Esophagus muscularis mucosa (tissue), 4 donors: Measurements from ENCODE around the gene MXI1.

Experiments
- EP300 ChIP-seq: sonication (generic); formaldehyde crosslinking; IDR thresholded peaks from one replicate; pipeline ENCODE4 v1.6.1; 2017; ENCODE audit warnings: antibody characterized with exemption
- POLR2A ChIP-seq: fragments of 450-650 bp; IDR thresholded peaks from one replicate; pipeline ENCODE4 v1.6.1; 2017; ENCODE audit warnings: antibody characterized with exemption, moderate library complexity, mild to moderate bottlenecking, low read depth
- POLR2AphosphoS5 ChIP-seq, 2 donors: sonication (generic); formaldehyde crosslinking; IDR thresholded peaks; one replicate each; pipeline ENCODE4 v1.6.1; 2017; ENCODE audit warnings: antibody characterized with exemption in 2 of 2
- TF ChIP-seq, protein P1 (sequence below), 3 experiments: fragments of 200-600 bp in 2 of 3; fragments of 450-650 bp in 1 of 3; sonication (generic) in 2 of 3; IDR thresholded peaks; one replicate each; pipeline ENCODE4 v1.5.1; 2017 to 2019; ENCODE audit warnings: antibody characterized with exemption in 3 of 3, mild to moderate bottlenecking in 2 of 3, moderate library complexity in 1 of 3

DNA sequence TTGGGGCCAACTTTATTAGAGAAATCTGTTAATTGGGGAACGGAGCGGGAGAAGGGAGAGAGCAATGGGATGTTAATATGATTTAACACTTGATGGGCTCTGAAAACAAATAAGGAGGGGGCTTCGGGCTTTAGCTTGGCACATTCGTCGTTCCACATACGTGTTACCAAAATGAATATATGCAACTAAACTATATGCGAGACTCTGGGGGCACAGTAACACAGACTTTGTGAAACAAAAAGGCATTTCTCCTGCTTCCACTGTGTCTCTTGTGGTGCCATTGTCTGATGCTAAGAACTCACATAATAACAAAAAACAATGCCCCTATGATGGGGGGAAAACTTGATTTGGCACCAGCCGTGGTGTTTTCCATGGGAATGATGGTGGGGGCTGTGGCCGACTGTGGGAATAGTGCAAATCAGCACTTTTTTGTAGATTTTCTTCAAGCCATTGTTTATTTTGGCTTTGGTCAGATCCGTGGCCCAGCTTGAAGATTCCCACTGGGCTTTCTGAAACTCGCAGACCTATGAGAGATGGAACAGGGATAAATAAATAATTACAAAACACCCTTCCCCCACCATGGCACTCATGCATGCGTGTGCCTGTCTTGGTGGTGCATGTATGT lies 2.2 kb upstream of the MXI1 start:
- TF ChIP-seq POLR2A, result no peak
- TF ChIP-seq, protein P1, sequence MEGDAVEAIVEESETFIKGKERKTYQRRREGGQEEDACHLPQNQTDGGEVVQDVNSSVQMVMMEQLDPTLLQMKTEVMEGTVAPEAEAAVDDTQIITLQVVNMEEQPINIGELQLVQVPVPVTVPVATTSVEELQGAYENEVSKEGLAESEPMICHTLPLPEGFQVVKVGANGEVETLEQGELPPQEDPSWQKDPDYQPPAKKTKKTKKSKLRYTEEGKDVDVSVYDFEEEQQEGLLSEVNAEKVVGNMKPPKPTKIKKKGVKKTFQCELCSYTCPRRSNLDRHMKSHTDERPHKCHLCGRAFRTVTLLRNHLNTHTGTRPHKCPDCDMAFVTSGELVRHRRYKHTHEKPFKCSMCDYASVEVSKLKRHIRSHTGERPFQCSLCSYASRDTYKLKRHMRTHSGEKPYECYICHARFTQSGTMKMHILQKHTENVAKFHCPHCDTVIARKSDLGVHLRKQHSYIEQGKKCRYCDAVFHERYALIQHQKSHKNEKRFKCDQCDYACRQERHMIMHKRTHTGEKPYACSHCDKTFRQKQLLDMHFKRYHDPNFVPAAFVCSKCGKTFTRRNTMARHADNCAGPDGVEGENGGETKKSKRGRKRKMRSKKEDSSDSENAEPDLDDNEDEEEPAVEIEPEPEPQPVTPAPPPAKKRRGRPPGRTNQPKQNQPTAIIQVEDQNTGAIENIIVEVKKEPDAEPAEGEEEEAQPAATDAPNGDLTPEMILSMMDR (IDR thresholded peaks at IDR 0.05), result no peak
- TF ChIP-seq POLR2AphosphoS5 (IDR thresholded peaks at IDR 0.05), result no peak
- no peak for TF ChIP-seq EP300
